B cell (primary cell): Measurements from ENCODE around the gene ERBB2.

Experiments used
- EZH2 ChIP-seq: IDR thresholded peaks from 2 replicates; pipeline ENCODE4 v1.6.1; 2012; ENCODE audit warnings: borderline replicate concordance, low read depth, mild to moderate bottlenecking, moderate library complexity, low read length; ENCODE audit not compliant: insufficient read depth, poor library complexity, severe bottlenecking
- TF ChIP-seq, protein P1 (sequence below): fragments of 200-600 bp; IDR thresholded peaks from one replicate; pipeline ENCODE4 v1.8.0; 2022; ENCODE audit warnings: antibody characterized with exemption, mild to moderate bottlenecking

GRCh38 chr17:39729280-39729851, 29.5 kb downstream of the ERBB2 start:
- no peak for TF ChIP-seq EZH2
- TF ChIP-seq, protein P1, sequence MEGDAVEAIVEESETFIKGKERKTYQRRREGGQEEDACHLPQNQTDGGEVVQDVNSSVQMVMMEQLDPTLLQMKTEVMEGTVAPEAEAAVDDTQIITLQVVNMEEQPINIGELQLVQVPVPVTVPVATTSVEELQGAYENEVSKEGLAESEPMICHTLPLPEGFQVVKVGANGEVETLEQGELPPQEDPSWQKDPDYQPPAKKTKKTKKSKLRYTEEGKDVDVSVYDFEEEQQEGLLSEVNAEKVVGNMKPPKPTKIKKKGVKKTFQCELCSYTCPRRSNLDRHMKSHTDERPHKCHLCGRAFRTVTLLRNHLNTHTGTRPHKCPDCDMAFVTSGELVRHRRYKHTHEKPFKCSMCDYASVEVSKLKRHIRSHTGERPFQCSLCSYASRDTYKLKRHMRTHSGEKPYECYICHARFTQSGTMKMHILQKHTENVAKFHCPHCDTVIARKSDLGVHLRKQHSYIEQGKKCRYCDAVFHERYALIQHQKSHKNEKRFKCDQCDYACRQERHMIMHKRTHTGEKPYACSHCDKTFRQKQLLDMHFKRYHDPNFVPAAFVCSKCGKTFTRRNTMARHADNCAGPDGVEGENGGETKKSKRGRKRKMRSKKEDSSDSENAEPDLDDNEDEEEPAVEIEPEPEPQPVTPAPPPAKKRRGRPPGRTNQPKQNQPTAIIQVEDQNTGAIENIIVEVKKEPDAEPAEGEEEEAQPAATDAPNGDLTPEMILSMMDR, result no peak
